ENCODE results near the gene AEBP2. TPM values are rescaled to one million over a fixed set of nuclear protein-coding genes. Genes with fewer than 3 reads are reported as not detected.

Gene AEBP2
- total and polyA plus RNA-seq, 2 of the 8 experiments (the other 6 are each of a cell fraction or from before 2014, with no cell fraction given): 13.6 to 61.4 TPM

- TF ChIP-seq JUN (IDR thresholded peaks at IDR 0.05; ENCODE audit: low read depth, low read length): no peak
- no peak for TF ChIP-seq POLR2A (IDR thresholded peaks at IDR 0.05; ENCODE audit: control extremely low read depth in 1 of 2, low read depth in 2 of 2, low read length in 2 of 2)
- no peak for TF ChIP-seq MAFK (IDR thresholded peaks at IDR 0.05; ENCODE audit: low read depth, low read length)
- no peak for TF ChIP-seq CEBPB (IDR thresholded peaks at IDR 0.05; ENCODE audit: low read depth, low read length)
Measured at GRCh38 chr12:19544353-19544752, 105.1 kb downstream of the AEBP2 start (continued).

Measured in H1 (cell line).